Hepatocyte (in vitro differentiated cells): ENCODE results near the gene KCNMA1.

ENCODE experiments used
- CTCF ChIP-seq: fragments of 200-600 bp; sonication (generic); IDR thresholded peaks from 2 replicates; pipeline ENCODE4 v1.5.1; 2016; ENCODE audit warnings: antibody characterized with exemption, mild to moderate bottlenecking; ENCODE audit not compliant: poor library complexity
- EZH2 ChIP-seq: fragments of 200-600 bp; sonication (generic); IDR thresholded peaks from 2 replicates; pipeline ENCODE4 v1.6.1; 2016; ENCODE audit warnings: antibody characterized with exemption, mild to moderate bottlenecking, borderline replicate concordance
- EZH2phosphoT487 ChIP-seq: fragments of 200-600 bp; sonication (generic); IDR thresholded peaks from one replicate; pipeline ENCODE4 v1.6.1; 2018; ENCODE audit warnings: antibody characterized with exemption, mild to moderate bottlenecking, low read depth, moderate library complexity; ENCODE audit not compliant: unreplicated experiment, severe bottlenecking

GRCh38 chr10:77374189-77374656 is 263.4 kb downstream of the KCNMA1 start:
- no peak for TF ChIP-seq CTCF
- no peak for TF ChIP-seq EZH2
- TF ChIP-seq EZH2phosphoT487 = no peak
